Right atrium auricular region (tissue), 2 donors: ENCODE measurements around the gene CCDC54. TPM values are rescaled to one million over a fixed set of nuclear protein-coding genes. Genes with fewer than 3 reads are reported as not detected.

Experiments used
- DNase-seq: peaks from one replicate; pipeline ENCODE4 v3.0.0-alpha.2; 2019; ENCODE audit warnings: low spot score
- H3K27ac ChIP-seq, 2 donors: fragments of 200-600 bp; sonication (generic); 1 replicate in 1 of 2; 2 replicates in 1 of 2; pipeline ENCODE4 v1.5.1; 2016 to 2019
- H3K27me3 ChIP-seq, 2 donors: fragments of 200-600 bp; sonication (generic); one replicate each; pipeline versions ENCODE4 v1.5.1 to v1.6.0; 2017 to 2019
- H3K36me3 ChIP-seq: fragments of 200-600 bp; sonication (generic); one replicate; pipeline ENCODE4 v1.5.1; 2016
- H3K4me1 ChIP-seq, 2 donors: fragments of 200-600 bp; sonication (generic); one replicate each; pipeline versions ENCODE4 v1.5.1 to v1.6.0; 2017 to 2019
- H3K4me3 ChIP-seq, 2 donors: fragments of 200-600 bp; sonication (generic); 1 replicate in 1 of 2; 2 replicates in 1 of 2; pipeline ENCODE4 v1.5.1; 2017 to 2019; ENCODE audit warnings: mild to moderate bottlenecking in 1 of 2, moderate library complexity in 1 of 2
- H3K9me3 ChIP-seq, 2 donors: fragments of 200-600 bp; sonication (generic); one replicate each; pipeline ENCODE4 v1.5.1; 2019
- total RNA-seq, 2 donors: library from RNA; depleted of rRNA; stranded (reverse); fragments of >200 nt; gene quantifications; one replicate each; pipeline ENCODE4 v1.1.0, GENCODE V29; 2016
- TF ChIP-seq, protein P1 (sequence below), 2 donors: fragments of 200-600 bp; sonication (generic); IDR thresholded peaks; one replicate each; pipeline ENCODE4 v1.5.1; 2019; ENCODE audit warnings: antibody characterized with exemption in 2 of 2

CCDC54 gene
- total RNA-seq, 2 donors from 2014 or later: not detected

DNA sequence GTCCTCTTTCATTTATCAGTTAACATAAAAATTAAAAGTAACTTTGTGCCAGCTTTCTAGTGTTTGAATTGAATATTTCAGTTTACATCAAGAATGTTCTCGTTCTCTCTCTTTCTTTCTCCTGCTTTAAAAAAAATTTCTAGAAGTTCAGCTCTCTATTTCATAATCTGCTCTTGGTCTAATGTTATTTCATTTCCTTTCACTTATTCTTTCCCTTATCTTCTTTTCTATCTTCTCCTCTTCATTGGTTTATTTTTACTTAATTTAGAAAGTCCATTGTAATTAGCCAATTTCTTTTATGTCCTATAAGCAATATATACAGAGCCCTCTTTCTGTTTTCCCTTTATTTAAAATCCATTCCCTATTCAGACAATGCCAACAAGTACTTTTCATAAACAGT is 44.6 kb downstream of the CCDC54 start:
- Histone ChIP-seq H3K27me3 (no peaks in the 10 kb centered on the region), H3K4me1 (no peaks in the 10 kb centered on the region), H3K9me3 (no peaks in the 10 kb centered on the region), H3K27ac (no peak overlapping the region), H3K4me3 (no peak overlapping the region), H3K36me3 (no peaks in the 10 kb centered on the region)
- DNase-seq: no peak
- TF ChIP-seq, protein P1, sequence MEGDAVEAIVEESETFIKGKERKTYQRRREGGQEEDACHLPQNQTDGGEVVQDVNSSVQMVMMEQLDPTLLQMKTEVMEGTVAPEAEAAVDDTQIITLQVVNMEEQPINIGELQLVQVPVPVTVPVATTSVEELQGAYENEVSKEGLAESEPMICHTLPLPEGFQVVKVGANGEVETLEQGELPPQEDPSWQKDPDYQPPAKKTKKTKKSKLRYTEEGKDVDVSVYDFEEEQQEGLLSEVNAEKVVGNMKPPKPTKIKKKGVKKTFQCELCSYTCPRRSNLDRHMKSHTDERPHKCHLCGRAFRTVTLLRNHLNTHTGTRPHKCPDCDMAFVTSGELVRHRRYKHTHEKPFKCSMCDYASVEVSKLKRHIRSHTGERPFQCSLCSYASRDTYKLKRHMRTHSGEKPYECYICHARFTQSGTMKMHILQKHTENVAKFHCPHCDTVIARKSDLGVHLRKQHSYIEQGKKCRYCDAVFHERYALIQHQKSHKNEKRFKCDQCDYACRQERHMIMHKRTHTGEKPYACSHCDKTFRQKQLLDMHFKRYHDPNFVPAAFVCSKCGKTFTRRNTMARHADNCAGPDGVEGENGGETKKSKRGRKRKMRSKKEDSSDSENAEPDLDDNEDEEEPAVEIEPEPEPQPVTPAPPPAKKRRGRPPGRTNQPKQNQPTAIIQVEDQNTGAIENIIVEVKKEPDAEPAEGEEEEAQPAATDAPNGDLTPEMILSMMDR (IDR thresholded peaks at IDR 0.05): no peak

DNA sequence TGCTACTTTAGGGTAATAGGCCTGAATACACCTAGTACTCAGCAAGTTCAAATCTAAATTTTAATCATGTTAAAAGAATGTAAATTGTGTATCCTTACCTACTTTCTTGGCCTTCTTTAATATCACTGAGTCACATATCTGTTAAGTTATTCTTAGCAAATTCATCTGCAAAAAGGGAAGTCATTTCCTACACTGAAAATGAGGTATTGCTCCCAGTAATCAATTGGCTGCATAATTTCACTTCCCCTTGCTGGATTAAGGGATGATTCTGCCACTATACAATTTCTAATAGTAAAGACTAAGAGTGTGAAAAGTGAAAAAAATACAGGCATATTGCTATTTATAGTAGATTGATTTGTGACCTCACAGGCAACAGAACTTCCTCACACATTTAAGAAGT is 47.8 kb downstream of the CCDC54 start:
- no peak overlapping the region for H3K27ac ChIP-seq
- TF ChIP-seq, protein P1 (IDR thresholded peaks at IDR 0.05): no peak
- H3K4me1 ChIP-seq: peaks cover 0 to under 1% of the 10 kb centered on the region in 2 donors
- H3K27me3 ChIP-seq: no peaks in the 10 kb centered on the region
- no peak for DNase-seq
- no peak overlapping the region for H3K4me3 ChIP-seq
- no peaks in the 10 kb centered on the region for H3K36me3 ChIP-seq
- H3K9me3 ChIP-seq: no peaks in the 10 kb centered on the region

DNA sequence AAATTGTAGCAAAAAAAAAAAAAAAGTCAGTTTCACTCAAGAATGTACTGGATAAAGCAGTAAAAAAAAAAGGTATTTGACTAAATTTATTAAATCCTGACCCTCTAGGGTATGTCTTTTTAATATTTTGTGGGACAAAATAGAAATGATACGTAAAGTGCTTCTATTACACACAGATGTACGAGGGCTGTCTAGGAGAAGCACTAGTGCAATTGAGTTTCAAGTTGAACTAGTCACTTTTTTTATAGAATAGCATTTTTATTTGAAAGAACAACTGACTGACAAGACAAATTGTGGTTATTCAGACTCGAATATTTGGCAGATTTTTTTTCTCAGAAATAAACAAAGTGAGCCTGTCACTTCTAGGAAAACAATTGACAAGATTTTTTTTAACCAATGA is 49.0 kb downstream of the CCDC54 start:
- DNase-seq: no peak
- TF ChIP-seq, protein P1 (IDR thresholded peaks at IDR 0.05): no peak
- Histone ChIP-seq H3K9me3 (no peaks in the 10 kb centered on the region), H3K4me1 (peaks cover 0 to 10% of the 10 kb centered on the region in 2 donors), H3K27me3 (no peaks in the 10 kb centered on the region), H3K36me3 (no peaks in the 10 kb centered on the region), H3K27ac (no peak overlapping the region), H3K4me3 (no peak overlapping the region)

Other genes starting within 250 kb of the CCDC54 start
- 10 to 100 TPM; 33.8 to 57.2 TPM for gene BBX, start 145.5 kb downstream of the CCDC54 start, total RNA-seq